ENCODE data around the gene PISD.

- TF ChIP-seq CTCF (IDR thresholded peaks at IDR 0.05; ENCODE audit: insufficient read depth, low read length) = no peak
- no peak for TF ChIP-seq POLR2AphosphoS5 (IDR thresholded peaks at IDR 0.05; ENCODE audit: low read depth)
Measured at GRCh38 chr22:31585161-31585859, 76.7 kb downstream of the PISD start.

All from HL-60 (cell line).